HEK293T (cell line): Measurements from ENCODE around the gene COG3.

Experiments used
- CTCF ChIA-PET: fragments of 350-600 bp; formaldehyde crosslinking; extraction: SDS; loops from one replicate; lab custom pipeline; 2021; ENCODE audit warnings: antibody characterized with exemption, inconsistent platforms; lab: Yijun Ruan, JAX
- POLR2A ChIA-PET: fragments of 350-600 bp; formaldehyde crosslinking; extraction: SDS; loops from one replicate; lab custom pipeline; 2020; ENCODE audit warnings: antibody characterized with exemption, inconsistent platforms; lab: Yijun Ruan, JAX
- DNase-seq: peaks from one replicate; pipeline ENCODE4 v3.0.0; 2012; ENCODE audit warnings: mixed read lengths; ENCODE audit errors: extremely low spot score
- ARNT ChIP-seq: fragments of 450-650 bp; IDR thresholded peaks from 2 replicates; pipeline ENCODE4 v1.6.1; 2017; ENCODE audit warnings: mild to moderate bottlenecking
- BHLHE40 ChIP-seq: fragments of 450-650 bp; IDR thresholded peaks from 2 replicates; pipeline ENCODE4 v1.6.1; 2016; ENCODE audit warnings: mild to moderate bottlenecking, moderate library complexity, borderline replicate concordance
- CTBP1 ChIP-seq: fragments of 450-650 bp; IDR thresholded peaks from 2 replicates; pipeline ENCODE4 v1.6.1; 2016; ENCODE audit warnings: borderline replicate concordance
- ELF4 ChIP-seq: fragments of 450-650 bp; IDR thresholded peaks from 2 replicates; pipeline ENCODE4 v1.6.1; 2017; ENCODE audit warnings: antibody characterized with exemption
- FOXA1 ChIP-seq: fragments of 450-650 bp; IDR thresholded peaks from 2 replicates; pipeline ENCODE4 v1.6.1; 2016; ENCODE audit warnings: mild to moderate bottlenecking
- FOXK2 ChIP-seq: fragments of 450-650 bp; IDR thresholded peaks from 2 replicates; pipeline ENCODE4 v1.6.1; 2016; ENCODE audit warnings: mild to moderate bottlenecking
- FOXM1 ChIP-seq: fragments of 450-650 bp; IDR thresholded peaks from 2 replicates; pipeline ENCODE4 v1.6.1; 2017; ENCODE audit warnings: mild to moderate bottlenecking, borderline replicate concordance
- HDGF ChIP-seq: fragments of 450-650 bp; IDR thresholded peaks from 2 replicates; pipeline ENCODE4 v1.6.1; 2017; ENCODE audit warnings: antibody characterized with exemption, borderline replicate concordance
- L3MBTL2 ChIP-seq: fragments of 450-650 bp; conservative IDR thresholded peaks from 2 replicates; pipeline ENCODE4 v1.6.1; 2016; ENCODE audit warnings: mild to moderate bottlenecking
- LEF1 ChIP-seq: fragments of 450-650 bp; IDR thresholded peaks from 2 replicates; pipeline ENCODE4 v1.6.1; 2017; ENCODE audit warnings: mild to moderate bottlenecking, borderline replicate concordance
- NFRKB ChIP-seq: fragments of 450-650 bp; IDR thresholded peaks from 2 replicates; pipeline ENCODE4 v1.6.1; 2016; ENCODE audit warnings: mild to moderate bottlenecking, moderate library complexity
- SP1 ChIP-seq: fragments of 450-650 bp; IDR thresholded peaks from 2 replicates; pipeline ENCODE4 v1.6.1; 2017
- SUZ12 ChIP-seq: fragments of 450-650 bp; IDR thresholded peaks from 2 replicates; pipeline ENCODE4 v1.6.1; 2016; ENCODE audit warnings: mild to moderate bottlenecking
- TARDBP ChIP-seq: fragments of 450-650 bp; IDR thresholded peaks from 2 replicates; pipeline ENCODE4 v1.6.1; 2016
- ZNF384 ChIP-seq: fragments of 450-650 bp; IDR thresholded peaks from 2 replicates; pipeline ENCODE4 v1.6.1; 2016
- TF ChIP-seq, protein P1 (sequence below): fragments of 450-650 bp; IDR thresholded peaks from 2 replicates; pipeline ENCODE4 v1.6.1; 2016

COG3 gene

DNA sequence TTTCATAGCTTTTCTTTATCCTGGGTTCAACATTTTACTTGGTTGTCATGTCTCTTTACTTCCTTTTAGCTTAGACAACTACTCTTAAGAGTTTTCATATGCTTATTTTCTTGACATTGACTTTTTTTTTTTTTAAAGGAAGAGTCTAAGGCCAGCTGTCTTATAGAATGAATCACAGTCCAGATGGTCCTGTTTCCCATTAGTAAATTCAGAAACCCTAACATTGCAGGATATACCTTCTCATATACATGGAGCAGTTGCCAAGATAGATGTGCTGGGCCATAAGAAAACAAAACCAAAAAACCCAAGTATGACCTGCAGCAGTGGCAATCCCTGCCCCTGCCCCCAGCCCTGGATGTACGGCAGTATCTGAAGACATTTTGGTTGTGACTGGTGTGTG is 72.8 kb downstream of the COG3 start:
- ChIA-PET POLR2A (no interaction called here), CTCF (no interaction called here)
- TF ChIP-seq LEF1 (no peak), FOXK2 (no peak)
- TF ChIP-seq, protein P1, sequence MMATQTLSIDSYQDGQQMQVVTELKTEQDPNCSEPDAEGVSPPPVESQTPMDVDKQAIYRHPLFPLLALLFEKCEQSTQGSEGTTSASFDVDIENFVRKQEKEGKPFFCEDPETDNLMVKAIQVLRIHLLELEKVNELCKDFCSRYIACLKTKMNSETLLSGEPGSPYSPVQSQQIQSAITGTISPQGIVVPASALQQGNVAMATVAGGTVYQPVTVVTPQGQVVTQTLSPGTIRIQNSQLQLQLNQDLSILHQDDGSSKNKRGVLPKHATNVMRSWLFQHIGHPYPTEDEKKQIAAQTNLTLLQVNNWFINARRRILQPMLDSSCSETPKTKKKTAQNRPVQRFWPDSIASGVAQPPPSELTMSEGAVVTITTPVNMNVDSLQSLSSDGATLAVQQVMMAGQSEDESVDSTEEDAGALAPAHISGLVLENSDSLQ: no peak
- DNase-seq: no peak

DNA sequence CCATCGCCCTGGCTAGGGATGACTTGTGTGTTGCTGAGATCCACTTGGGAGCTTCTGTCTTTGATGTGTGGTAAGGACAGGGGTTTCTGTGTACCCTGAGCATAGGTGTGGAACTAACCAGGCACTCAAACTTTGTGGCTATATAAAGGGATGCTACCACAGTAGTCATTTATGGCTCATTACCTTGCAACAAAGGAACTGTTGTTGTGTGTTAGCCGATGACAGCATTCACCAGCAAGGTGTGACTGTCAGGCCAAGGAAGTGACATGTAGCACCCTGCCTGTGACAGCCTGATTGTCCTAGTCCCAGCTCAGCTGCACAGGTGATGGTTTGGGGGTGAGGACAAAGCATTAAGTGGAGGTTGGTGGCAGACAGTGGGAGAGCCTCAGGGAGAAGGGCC is 73.6 kb downstream of the COG3 start:
- ChIA-PET CTCF (interaction anchor here (0.6 kb wide), 1 partner anchor 146 kb away, joined by 3 read pairs; no protein-coding TSS in a partner anchor), POLR2A (no interaction called here)
- DNase-seq: no peak
- TF ChIP-seq TARDBP: no peak
- no peak for TF ChIP-seq CTBP1
- no peak for TF ChIP-seq NFRKB
- TF ChIP-seq FOXA1: no peak
- no peak for TF ChIP-seq FOXK2
- TF ChIP-seq L3MBTL2: no peak
- TF ChIP-seq BHLHE40: no peak

DNA sequence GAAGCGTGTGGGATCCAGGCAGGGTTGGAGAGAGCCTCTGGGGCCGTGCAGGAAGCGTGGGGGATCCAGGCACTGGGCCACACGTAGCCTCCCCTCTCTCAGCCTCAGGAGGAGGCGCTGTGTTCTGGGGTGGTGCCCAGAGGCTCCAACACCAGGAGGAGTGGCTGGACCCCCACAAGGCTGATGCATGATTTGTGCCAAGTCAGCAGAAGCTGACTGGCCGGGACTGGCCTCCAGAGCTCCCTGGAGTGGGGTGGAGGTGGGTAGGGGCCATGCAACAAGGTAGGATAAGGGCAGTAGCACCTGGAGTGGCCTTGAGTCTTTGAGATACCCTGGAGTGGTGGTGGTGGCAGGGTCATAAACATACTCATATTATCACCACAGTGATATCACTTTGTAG is 75.5 kb downstream of the COG3 start:
- ChIA-PET POLR2A (no interaction called here), CTCF (no interaction called here)
- TF ChIP-seq L3MBTL2 (no peak), HDGF (no peak), SP1 (no peak), ARNT (no peak), CTBP1 (no peak), ELF4 (no peak), BHLHE40 (no peak), FOXA1 (no peak), FOXK2 (no peak), FOXM1 (no peak), ZNF384 (no peak)

DNA sequence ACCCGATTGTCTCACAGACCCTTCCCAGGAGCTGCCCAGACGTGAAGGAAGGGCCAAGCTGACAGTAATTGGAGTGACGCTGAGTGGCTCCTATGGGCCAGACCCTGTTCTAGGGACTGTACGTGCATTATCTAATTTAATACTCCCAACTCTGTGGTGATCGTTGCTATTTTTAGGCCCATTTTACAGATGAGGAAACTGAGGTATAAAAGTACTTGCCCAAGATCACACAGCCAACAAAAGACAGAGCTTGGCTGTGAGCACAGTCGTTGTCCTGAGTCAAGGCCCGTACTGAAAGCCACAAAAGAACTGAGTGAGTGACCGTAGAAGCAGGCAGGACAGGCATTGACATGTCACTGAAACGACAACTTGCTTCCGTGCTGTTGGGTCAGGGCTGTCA is 76.1 kb downstream of the COG3 start:
- ChIA-PET CTCF (no interaction called here), POLR2A (no interaction called here)
- no peak for DNase-seq
- TF ChIP-seq, protein P1: no peak
- no peak for TF ChIP-seq FOXA1
- TF ChIP-seq L3MBTL2: no peak
- TF ChIP-seq LEF1: no peak
- no peak for TF ChIP-seq TARDBP
- no peak for TF ChIP-seq BHLHE40
- TF ChIP-seq HDGF: no peak
- TF ChIP-seq ARNT: no peak
- TF ChIP-seq SP1: no peak
- no peak for TF ChIP-seq FOXK2
- no peak for TF ChIP-seq SUZ12
- no peak for TF ChIP-seq ZNF384
- TF ChIP-seq ELF4: no peak
- no peak for TF ChIP-seq CTBP1
- no peak for TF ChIP-seq FOXM1
- TF ChIP-seq NFRKB: no peak

More for the DNA sequence above, 75.5 kb downstream of the COG3 start:
- no peak for DNase-seq

DNA sequence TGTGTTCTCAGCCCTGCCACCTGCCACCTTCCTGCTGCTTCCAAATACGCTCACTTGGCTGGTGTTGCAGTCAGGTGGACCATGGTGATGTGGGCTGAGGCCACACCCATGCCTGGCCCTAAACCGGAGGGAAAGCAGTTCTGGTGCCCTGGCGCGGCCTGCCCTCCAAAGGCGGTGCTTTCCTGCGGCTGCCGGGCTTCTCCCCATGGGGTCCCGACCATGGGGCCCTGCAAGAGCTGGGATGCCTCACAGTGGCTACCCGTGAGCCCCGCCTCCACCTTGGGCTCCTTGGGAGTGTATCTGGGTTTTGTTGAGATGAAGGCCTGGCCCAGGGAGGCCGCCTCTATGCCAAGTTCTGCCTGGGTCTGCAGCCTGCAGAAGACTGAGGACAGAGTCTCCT is 77.1 kb downstream of the COG3 start:
- TF ChIP-seq FOXA1 (no peak), TARDBP (no peak), FOXM1 (no peak), HDGF (no peak), ELF4 (no peak), NFRKB (no peak), ZNF384 (no peak), FOXK2 (no peak), CTBP1 (no peak), SUZ12 (no peak), LEF1 (no peak), BHLHE40 (no peak), L3MBTL2 (no peak), SP1 (no peak), ARNT (no peak)
- TF ChIP-seq, protein P1: no peak
- CTCF ChIA-PET: no interaction called here
- POLR2A ChIA-PET: no interaction called here
- DNase-seq: no peak

DNA sequence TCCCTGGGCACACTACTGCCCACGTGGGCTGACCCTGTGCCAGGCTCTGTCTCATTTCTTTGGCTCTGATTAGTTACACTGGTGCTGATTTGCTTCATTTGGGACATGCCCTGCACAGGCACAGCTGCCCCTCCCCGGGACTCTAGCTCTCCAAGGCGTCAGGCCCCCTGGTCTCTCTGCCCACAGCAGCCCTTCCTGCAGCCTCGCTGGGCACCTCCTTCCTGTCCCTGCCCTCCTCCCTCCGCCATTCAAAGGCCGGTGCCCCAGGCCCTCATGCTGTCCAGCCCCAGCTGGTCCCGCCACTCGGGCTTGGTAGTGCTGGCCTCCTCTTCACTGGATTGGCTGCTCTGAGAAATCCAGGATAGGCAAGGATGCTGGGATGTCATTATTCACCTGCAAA is 77.7 kb downstream of the COG3 start:
- TF ChIP-seq L3MBTL2 (no peak), CTBP1 (no peak), HDGF (no peak), NFRKB (no peak), FOXK2 (no peak), BHLHE40 (no peak), ELF4 (no peak), LEF1 (no peak), TARDBP (no peak), FOXA1 (no peak), SP1 (no peak), FOXM1 (no peak), ZNF384 (no peak), ARNT (no peak), SUZ12 (no peak)
- TF ChIP-seq, protein P1: no peak
- ChIA-PET POLR2A (no interaction called here), CTCF (no interaction called here)
- no peak for DNase-seq
